Suprapubic skin (tissue), 4 donors: ENCODE measurements around the gene SPC25.

Experiments used
- EP300 ChIP-seq: sonication (generic); formaldehyde crosslinking; IDR thresholded peaks from one replicate; pipeline ENCODE4 v1.6.1; 2017; ENCODE audit warnings: antibody characterized with exemption
- POLR2AphosphoS5 ChIP-seq, 3 donors: sonication (generic); formaldehyde crosslinking; IDR thresholded peaks; one replicate each; pipeline ENCODE4 v1.6.1; 2017; ENCODE audit warnings: antibody characterized with exemption in 3 of 3
- TF ChIP-seq, protein P1 (sequence below), 2 donors: fragments of 200-600 bp in 1 of 2; fragments of 450-650 bp in 1 of 2; sonication (generic) in 1 of 2; IDR thresholded peaks; one replicate each; pipeline ENCODE4 v1.5.1; 2016 to 2019; ENCODE audit warnings: antibody characterized with exemption in 2 of 2, mild to moderate bottlenecking in 1 of 2, moderate library complexity in 1 of 2

DNA sequence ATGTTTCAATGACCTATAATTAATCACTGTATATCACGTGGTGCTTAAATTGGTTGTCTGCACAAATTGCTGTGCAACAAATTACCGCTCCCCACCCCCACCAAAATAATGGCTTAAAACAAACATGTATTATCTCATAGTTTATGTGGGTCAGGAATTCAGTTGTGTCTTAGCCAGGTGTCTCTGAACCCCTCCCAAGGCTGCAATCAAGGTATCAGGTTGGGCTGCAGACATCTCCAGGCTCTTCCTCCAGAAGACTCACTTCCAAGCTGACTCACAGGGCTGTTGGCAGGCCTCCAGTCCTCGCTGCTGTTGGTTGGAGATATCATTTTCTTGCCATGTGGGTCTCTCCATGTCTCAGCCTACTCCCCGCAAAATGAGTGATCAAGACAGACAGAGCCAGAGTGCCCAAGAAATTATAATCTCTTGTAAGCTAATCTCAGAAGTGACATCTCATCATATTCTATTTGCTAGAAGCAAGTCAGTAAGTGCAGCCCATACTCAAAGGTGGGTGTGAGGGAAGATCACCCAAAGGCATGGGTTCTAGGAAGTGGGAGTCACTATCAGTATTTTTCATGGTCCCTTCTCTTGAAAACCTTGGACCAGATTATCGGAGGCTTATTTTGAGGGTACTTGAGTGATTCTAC, 38.4 kb downstream of the SPC25 start:
- TF ChIP-seq EP300 (no peak), POLR2AphosphoS5 (IDR thresholded peaks at IDR 0.05) (no peak)
- TF ChIP-seq, protein P1, sequence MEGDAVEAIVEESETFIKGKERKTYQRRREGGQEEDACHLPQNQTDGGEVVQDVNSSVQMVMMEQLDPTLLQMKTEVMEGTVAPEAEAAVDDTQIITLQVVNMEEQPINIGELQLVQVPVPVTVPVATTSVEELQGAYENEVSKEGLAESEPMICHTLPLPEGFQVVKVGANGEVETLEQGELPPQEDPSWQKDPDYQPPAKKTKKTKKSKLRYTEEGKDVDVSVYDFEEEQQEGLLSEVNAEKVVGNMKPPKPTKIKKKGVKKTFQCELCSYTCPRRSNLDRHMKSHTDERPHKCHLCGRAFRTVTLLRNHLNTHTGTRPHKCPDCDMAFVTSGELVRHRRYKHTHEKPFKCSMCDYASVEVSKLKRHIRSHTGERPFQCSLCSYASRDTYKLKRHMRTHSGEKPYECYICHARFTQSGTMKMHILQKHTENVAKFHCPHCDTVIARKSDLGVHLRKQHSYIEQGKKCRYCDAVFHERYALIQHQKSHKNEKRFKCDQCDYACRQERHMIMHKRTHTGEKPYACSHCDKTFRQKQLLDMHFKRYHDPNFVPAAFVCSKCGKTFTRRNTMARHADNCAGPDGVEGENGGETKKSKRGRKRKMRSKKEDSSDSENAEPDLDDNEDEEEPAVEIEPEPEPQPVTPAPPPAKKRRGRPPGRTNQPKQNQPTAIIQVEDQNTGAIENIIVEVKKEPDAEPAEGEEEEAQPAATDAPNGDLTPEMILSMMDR (IDR thresholded peaks at IDR 0.05), result no peak
